ENCODE measurements around the gene CRYBB1.

The CRYBB1 gene

DNA sequence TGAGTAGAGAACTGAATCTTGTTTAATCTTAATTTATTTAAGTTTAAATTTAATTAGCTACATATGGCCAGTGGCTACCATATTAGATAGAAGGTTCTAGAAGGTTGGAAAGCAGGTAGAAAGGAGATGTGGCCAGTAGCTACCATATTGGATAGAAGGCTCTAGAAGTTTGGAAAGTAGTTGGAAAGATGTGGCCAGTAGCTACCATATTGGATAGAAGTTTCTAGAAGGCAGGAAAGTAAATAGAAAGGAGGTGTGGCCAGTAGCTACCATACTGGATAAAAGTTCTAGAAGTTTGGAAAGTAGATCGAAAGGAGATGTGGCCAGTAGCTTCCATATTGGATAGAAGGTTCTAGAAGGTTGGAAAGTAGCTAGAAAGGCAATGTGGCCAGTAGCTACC is 6.2 kb upstream of the CRYBB1 start:
- no peak for DNase-seq (ENCODE audit: low spot score)
- in situ Hi-C loops (cut with MboI; ENCODE audit: low sequenced_read_pairs, unreplicated experiment) = no loop called here
- TF ChIP-seq, protein P1, sequence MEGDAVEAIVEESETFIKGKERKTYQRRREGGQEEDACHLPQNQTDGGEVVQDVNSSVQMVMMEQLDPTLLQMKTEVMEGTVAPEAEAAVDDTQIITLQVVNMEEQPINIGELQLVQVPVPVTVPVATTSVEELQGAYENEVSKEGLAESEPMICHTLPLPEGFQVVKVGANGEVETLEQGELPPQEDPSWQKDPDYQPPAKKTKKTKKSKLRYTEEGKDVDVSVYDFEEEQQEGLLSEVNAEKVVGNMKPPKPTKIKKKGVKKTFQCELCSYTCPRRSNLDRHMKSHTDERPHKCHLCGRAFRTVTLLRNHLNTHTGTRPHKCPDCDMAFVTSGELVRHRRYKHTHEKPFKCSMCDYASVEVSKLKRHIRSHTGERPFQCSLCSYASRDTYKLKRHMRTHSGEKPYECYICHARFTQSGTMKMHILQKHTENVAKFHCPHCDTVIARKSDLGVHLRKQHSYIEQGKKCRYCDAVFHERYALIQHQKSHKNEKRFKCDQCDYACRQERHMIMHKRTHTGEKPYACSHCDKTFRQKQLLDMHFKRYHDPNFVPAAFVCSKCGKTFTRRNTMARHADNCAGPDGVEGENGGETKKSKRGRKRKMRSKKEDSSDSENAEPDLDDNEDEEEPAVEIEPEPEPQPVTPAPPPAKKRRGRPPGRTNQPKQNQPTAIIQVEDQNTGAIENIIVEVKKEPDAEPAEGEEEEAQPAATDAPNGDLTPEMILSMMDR (IDR thresholded peaks at IDR 0.05; ENCODE audit: borderline replicate concordance, control extremely low read depth, extremely low read depth, insufficient read depth, missing control alignments) = no peak

DNA sequence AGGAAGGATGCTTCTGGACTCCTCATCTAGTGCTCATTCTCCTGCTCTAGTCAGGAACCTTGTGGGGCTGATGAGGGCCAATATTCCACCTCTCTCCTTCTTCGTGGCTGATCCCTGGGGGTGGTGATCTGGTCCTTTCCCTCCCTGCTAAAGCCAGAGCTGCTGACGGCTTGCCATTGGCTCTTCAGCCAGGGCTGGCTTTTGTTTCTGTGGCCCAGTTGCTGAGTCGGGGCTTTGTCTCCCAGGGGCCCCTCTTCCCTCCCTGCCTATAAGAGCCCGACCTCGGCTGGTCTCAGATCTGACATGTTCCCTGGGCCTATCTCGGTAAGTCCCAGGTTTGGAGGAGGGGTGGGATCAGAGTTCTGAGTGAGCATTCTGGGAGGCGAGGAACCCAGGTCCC is 3.8 kb upstream of the CRYBB1 start, which contains the start of gene CRYBA4:
Gene CRYBA4, plus strand, starts transcription at position 301 of the 400 bp plus-strand sequence. CDS start 634 bp downstream, outside the sequence.
- in situ Hi-C loops (cut with MboI; ENCODE audit: low sequenced_read_pairs, unreplicated experiment) = no loop called here
- TF ChIP-seq, protein P1 (IDR thresholded peaks at IDR 0.05; ENCODE audit: borderline replicate concordance, control extremely low read depth, extremely low read depth, insufficient read depth, missing control alignments) = no peak
- no peak for DNase-seq (ENCODE audit: low spot score)

DNA sequence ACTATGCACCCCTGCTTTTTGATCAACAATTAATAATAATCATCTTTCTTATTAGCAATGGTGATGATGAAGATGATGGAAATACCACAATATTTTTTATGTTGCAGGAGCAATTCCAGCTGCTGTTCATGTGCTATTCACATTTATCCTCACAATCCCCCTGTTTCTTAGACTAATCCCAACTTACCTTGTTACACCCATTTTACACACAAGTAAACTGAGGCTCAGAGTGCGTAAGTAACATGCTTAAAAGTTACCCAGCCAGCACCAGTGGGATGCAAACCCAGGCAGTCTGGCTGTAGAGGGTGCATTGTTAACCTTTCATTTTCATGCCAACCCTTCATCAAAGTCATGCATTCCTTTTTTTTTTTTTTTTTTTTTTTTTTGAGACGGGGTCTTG is 2.4 kb upstream of the CRYBB1 start:
- in situ Hi-C loops (cut with MboI; ENCODE audit: low sequenced_read_pairs, unreplicated experiment) = no loop called here
- no peak for DNase-seq (ENCODE audit: low spot score)
- TF ChIP-seq, protein P1 (IDR thresholded peaks at IDR 0.05; ENCODE audit: borderline replicate concordance, control extremely low read depth, extremely low read depth, insufficient read depth, missing control alignments) = no peak

DNA sequence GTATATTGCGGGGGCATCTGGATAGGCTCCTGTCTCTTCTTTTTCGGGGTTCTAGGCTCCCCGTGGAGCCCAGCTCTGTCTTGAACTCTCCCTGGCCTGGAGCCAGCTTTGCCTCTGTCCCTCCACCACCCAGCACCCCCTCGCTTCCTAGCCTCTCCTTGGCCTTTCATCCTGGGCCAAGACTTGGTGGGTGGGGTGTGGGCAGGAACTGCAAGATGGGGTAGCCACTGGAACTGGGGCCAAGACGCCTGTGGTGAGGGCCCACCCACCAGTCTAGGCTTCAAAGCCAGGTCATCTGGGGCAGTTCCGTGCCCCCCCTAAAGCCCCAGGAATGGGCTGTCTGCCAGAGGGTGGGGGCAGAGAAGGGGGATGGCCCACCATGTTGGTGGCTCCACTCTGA is 1.7 kb upstream of the CRYBB1 start:
- TF ChIP-seq, protein P1 (IDR thresholded peaks at IDR 0.05; ENCODE audit: borderline replicate concordance, control extremely low read depth, extremely low read depth, insufficient read depth, missing control alignments) = no peak
- in situ Hi-C loops (cut with MboI; ENCODE audit: low sequenced_read_pairs, unreplicated experiment) = no loop called here
- no peak for DNase-seq (ENCODE audit: low spot score)

DNA sequence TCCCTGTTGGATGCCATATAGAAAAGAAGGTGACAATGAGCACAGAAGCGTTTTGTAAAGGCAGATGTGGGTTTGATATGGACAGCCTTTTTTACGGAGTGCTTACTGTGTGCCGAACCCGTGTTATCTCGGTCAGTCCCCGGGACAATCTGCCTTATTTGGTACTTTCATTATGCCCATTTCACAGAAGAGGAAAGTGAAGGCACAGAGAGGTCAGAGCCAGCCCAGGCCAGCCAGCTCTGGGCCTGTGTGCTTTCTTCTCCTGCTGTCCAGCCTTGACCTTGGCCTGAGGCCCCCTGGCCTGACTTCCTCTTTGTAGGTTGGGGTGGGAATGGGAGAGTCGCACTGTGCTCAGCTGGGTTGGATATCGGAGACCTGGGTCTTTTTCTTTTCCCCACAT is 628 bp upstream of the CRYBB1 start:
- no peak for DNase-seq (ENCODE audit: low spot score)
- TF ChIP-seq, protein P1 (IDR thresholded peaks at IDR 0.05; ENCODE audit: borderline replicate concordance, control extremely low read depth, extremely low read depth, insufficient read depth, missing control alignments) = no peak
- in situ Hi-C loops (cut with MboI; ENCODE audit: low sequenced_read_pairs, unreplicated experiment) = no loop called here

DNA sequence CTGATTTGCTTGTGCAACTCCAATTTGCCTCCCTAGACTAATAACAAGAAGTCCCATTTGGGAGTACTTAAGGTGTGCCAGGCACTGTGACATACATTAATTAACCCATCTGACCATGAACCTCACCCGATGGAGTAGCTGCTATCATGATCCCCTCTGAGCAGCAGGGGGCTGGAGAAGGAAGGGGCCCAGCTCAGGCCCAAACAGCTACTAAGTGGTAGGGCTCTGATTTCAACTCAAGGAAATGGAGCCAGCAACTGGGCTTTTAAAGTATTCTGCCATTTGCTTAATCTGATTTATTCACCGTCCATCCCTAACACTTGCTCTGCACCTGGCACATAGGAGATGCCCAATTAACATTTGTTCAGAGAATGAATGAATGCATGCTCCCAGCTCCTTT is 1.2 kb downstream of the CRYBB1 start:
- DNase-seq (ENCODE audit: low spot score) = no peak
- in situ Hi-C loops (cut with MboI; ENCODE audit: low sequenced_read_pairs, unreplicated experiment) = no loop called here
- TF ChIP-seq, protein P1 (IDR thresholded peaks at IDR 0.05; ENCODE audit: borderline replicate concordance, control extremely low read depth, extremely low read depth, insufficient read depth, missing control alignments) = no peak
